NCI-H774 (cell line): ENCODE results near the gene MGAT2.
"Not testable (repeated sequence)": the region's sequence is repeated elsewhere in the genome, so short reads cannot be mapped to it uniquely, and the experiment has no call there.

Experiments
- DNase-seq: peaks from one replicate; lab custom pipeline; 2025; lab: John Stamatoyannopoulos, UW

MGAT2 gene

DNA sequence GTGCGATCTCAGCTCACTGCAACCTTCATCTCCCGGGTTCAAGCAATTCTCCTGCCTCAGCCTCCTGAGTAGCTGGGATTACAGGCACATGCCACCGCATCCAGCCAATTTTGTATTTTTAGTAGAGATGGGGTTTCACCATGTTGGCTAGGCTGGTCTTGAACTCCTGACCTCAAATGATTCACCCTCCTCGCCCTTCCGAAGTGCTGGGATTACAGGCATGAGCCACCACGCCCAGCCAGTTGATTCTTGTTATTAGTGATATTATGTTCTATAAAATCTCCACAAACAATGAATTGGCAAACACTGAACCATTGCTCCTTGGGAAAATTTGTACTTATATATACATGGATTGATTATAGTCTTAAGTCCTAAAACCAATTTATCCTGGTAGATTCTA lies 36.9 kb downstream of the MGAT2 start:
- not testable (repeated sequence) for DNase-seq

DNA sequence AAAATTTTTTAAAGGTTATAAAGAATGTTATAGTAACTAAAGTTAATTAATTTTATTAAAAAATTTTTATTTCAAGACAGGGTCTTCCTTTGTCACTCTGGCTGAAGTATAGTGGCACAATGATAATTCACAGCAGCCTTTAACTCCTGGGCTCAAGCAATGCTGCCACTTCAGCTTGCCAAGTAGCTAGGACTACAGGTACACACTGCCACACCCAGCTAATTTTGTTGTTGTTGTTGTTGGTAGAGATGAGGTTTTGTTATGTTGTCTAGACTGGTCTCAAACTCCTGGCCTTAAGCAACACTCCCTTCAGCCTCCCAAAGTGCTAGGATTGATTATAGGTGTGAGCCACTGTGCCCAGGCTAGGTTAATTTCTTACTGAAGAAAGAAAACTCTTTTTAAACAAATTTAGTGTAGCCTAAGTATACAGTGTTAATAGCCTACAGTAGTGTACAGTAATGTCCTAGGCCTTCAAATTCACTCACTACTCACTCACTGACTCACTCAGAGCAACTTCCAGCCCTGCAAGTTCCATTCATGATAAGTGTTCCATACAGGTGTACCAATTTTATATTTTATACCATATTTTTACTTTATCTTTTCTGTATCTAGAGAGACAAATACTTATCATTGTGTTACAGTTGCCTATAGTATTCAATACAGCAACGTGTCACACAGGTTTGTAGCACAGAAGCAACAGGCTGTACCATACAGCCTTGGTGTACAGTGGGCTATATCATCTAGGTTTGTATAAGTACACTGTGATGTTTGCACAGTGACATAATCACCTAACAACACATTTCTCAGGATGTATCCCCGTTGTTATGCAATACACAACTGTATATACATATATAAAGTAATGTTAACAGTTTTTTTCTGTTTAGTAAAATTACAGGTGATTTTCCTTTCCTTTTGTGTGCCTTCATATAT lies 39.2 kb downstream of the MGAT2 start:
- no peak for DNase-seq

DNA sequence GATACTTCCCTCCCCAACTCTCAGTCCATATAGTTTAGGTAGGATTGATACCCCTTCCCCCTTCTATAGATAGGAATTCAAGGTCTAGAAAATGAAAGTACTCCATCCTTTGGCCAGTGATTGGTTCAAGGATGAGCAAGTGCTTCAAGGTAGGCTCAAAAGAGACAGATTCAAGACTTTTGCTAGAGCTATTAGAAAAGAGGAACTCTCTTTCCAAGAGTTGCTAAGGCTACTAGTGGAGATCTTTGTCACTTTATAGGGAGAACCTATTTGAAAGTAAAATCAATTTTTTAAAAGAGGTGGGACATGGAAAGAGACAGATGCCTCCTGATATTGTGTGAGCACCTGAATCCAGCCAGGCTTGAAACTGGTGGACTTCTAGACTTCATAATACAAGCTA lies 49.9 kb downstream of the MGAT2 start:
- DNase-seq = no peak
